Fibroblast of the aortic adventitia (primary cell): Measurements from ENCODE around the gene WASHC4. TPM values are rescaled to one million over a fixed set of nuclear protein-coding genes. Genes with fewer than 3 reads are reported as not detected.

Experiments
- DNase-seq: peaks from one replicate; pipeline ENCODE4 v3.0.0-alpha.2; 2010; ENCODE audit warnings: low read depth
- H3K4me3 ChIP-seq: 2 replicates; pipeline ENCODE4 v1.5.1; 2011; ENCODE audit warnings: low read depth, mild to moderate bottlenecking, control low read depth, low read length, moderate library complexity
- CTCF ChIP-seq: IDR thresholded peaks from 2 replicates; pipeline ENCODE4 v1.5.1; 2011; ENCODE audit warnings: mild to moderate bottlenecking, low read length, control low read depth, inconsistent platforms; ENCODE audit not compliant: insufficient read depth
- total RNA-seq: library from RNA; depleted of rRNA; stranded (reverse); fragments of >200 nt; gene quantifications from 2 replicates; pipeline ENCODE4 v1.2.3, GENCODE V29; 2012; ENCODE audit warnings: low replicate concordance

WASHC4 gene
- total RNA-seq, 1 donor = 102 TPM

- H3K4me3 ChIP-seq = no peak overlapping the region
- no peak for TF ChIP-seq CTCF
- DNase-seq = no peak
Measured at GRCh38 chr12:105138248-105138647, 30.7 kb downstream of the WASHC4 start.

- no peak for DNase-seq
- TF ChIP-seq CTCF = no peak
- no peak overlapping the region for H3K4me3 ChIP-seq
Measured at GRCh38 chr12:105141320-105141922, 33.9 kb downstream of the WASHC4 start.

DNA sequence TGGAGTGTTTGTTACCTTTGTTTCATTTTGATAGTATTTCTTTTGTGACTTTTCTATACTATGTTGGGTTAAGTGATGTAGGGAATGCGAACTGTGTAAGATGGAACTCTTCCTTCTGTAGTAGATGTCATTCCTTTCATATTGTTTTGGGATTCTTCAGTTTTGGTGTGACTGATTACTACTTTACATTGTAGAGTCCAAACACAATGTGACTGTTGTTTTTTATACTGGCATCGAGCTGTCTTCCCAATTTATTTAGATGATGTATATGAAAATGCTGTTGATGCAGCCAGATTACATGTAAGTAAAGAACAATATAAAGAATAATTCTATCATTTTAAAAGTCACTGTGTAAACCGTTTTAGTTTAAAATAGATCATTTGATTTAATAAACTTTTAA is 34.7 kb downstream of the WASHC4 start:
- H3K4me3 ChIP-seq = no peak overlapping the region
- no peak for TF ChIP-seq CTCF
- no peak for DNase-seq

DNA sequence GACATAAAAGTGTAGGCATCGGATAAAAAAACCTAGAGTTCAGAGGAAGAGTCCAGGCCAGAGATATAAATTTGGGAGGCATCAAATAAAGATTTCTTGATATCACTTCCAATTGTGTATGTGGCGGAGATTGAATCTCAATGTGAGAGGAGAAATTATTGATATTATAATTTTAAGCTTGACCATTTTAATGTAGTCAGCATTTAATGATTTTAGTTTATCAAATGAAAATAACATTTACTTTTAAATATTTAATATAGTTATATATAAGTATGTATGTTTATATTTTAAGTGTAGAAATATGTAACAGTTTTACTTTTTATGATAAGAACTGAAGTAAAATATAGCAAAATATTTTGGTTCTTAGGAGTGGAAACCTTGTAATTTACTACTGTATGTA is 48.7 kb downstream of the WASHC4 start:
- no peak for TF ChIP-seq CTCF
- no peak for DNase-seq
- no peak overlapping the region for H3K4me3 ChIP-seq

DNA sequence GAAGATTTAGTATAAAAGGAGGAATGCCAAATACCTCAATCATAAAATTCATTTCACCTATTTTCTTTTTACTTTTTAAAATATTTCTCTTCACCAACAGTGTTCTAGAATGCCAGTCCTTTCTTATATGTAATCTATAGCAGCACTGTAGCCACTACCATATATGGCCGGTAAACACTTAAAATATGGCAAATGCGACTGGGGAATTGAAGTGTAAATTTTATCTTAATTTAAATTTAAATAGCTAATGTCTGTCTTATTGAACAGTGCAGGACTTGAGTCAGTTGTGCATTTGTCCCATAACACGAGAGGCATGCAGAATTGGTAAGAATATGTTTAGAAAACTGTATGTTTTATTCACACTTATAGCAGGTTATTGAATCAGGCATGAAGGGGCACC is 50.1 kb downstream of the WASHC4 start:
- H3K4me3 ChIP-seq = no peak overlapping the region
- no peak for TF ChIP-seq CTCF

GRCh38 chr12:105158876-105159275 is 51.3 kb downstream of the WASHC4 start:
- H3K4me3 ChIP-seq = no peak overlapping the region
- DNase-seq = no peak
- TF ChIP-seq CTCF = no peak

More for the DNA sequence above, 50.1 kb downstream of the WASHC4 start:
- DNase-seq = no peak

DNA sequence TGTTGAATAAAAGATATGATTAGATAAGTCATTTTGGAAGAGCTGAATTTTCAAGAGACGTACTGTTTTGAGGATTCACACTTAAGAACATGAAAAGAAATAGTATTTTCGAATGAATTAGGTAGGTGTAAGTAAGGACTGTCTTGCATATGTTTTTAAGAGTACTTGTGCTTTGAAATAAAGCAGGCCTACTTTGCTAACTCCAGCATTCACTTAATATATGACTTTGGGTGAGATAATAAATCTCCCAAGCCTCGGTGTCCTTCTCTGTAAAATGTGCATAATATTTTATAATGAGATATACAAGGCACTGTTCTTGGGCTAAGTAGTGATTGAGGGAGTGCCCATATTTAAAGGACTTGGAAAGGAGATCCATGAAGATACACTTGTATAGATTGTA is 54.6 kb downstream of the WASHC4 start:
- DNase-seq = no peak
- TF ChIP-seq CTCF = no peak
- no peak overlapping the region for H3K4me3 ChIP-seq
